ENCODE results near the gene RPP30. TPM values are rescaled to one million over a fixed set of nuclear protein-coding genes. Genes with fewer than 3 reads are reported as not detected.

The RPP30 gene
- total and polyA plus RNA-seq, 2 of the 13 experiments (the other 11 are each of a cell fraction or from before 2014, with no cell fraction given): 27.1 to 65.0 TPM

- TF ChIP-seq HMGXB4 (CRISPR knock-in tag; IDR thresholded peaks at IDR 0.05; ENCODE audit: borderline replicate concordance in 1 of 2, low read depth in 1 of 2) (0 out of 4 replicates have a peak, but pooled peaks of 1 of the 2 experiments have one; percentile 43), RERE (CRISPR knock-in tag; IDR thresholded peaks at IDR 0.05; ENCODE audit: low read depth) (no peak), ZZZ3 (CRISPR knock-in tag; IDR thresholded peaks at IDR 0.05; ENCODE audit: borderline replicate concordance) (no peak), ZNF335 (CRISPR knock-in tag; IDR thresholded peaks at IDR 0.05) (peak; percentile 29; the same call in 1 of the 2 replicates), HBP1 (CRISPR knock-in tag; IDR thresholded peaks at IDR 0.05; ENCODE audit: low read depth) (no peak), ZFP36 (IDR thresholded peaks at IDR 0.05; ENCODE audit: borderline replicate concordance, low read depth, low read length, partially characterized antibody) (peak; percentile 3), XRCC5 (optimal IDR thresholded peaks at IDR 0.05; ENCODE audit: low read length) (peak; percentile 23), ZFX (CRISPR knock-in tag; IDR thresholded peaks at IDR 0.05; ENCODE audit: low read depth) (peak; percentile 65), SKIL (CRISPR knock-in tag; IDR thresholded peaks at IDR 0.05; ENCODE audit: borderline replicate concordance) (no peak), ZMYM4 (CRISPR knock-in tag; IDR thresholded peaks at IDR 0.05) (0 out of 2 replicates have a peak, but pooled peaks have one; percentile 15), STAG1 (CRISPR knock-in tag; IDR thresholded peaks at IDR 0.05) (peak; percentile 95), ZNF329 (CRISPR knock-in tag; IDR thresholded peaks at IDR 0.05; ENCODE audit: low read depth) (no peak), SAP130 (CRISPR knock-in tag; IDR thresholded peaks at IDR 0.05; ENCODE audit: low read depth) (0 out of 2 replicates have a peak, but pooled peaks have one; percentile 30), ZNF564 (CRISPR knock-in tag; IDR thresholded peaks at IDR 0.05) (no peak), ZNF569 (CRISPR knock-in tag; IDR thresholded peaks at IDR 0.05; ENCODE audit: borderline replicate concordance) (no peak), ZNF558 (CRISPR knock-in tag; IDR thresholded peaks at IDR 0.05; ENCODE audit: borderline replicate concordance) (no peak), PAF1 (CRISPR knock-in tag; IDR thresholded peaks at IDR 0.05) (no peak)
Measured at GRCh38 chr10:90911133-90912051, 39.6 kb downstream of the RPP30 start (continued).

All from HepG2 (cell line).